H1 (cell line): ENCODE data around the gene R3HDM2. TPM values are rescaled to one million over a fixed set of nuclear protein-coding genes. Genes with fewer than 3 reads are reported as not detected.
A peak's percentile ranks its signal among the peaks of the same experiment; 100 is the strongest.

Experiments used
- EP300 ChIP-seq, 2 experiments: IDR thresholded peaks; 1 replicate in 1 of 2; 2 replicates in 1 of 2; pipeline ENCODE4 v1.6.1; 2011 to 2012; ENCODE audit warnings: low read depth in 2 of 2, low read length in 2 of 2, mild to moderate bottlenecking in 2 of 2, borderline replicate concordance in 1 of 2, inconsistent platforms in 1 of 2, moderate library complexity in 1 of 2
- GTF2F1 ChIP-seq: IDR thresholded peaks from 2 replicates; pipeline ENCODE4 v1.6.1; 2012; ENCODE audit warnings: low read depth, low read length, improper control_type of control experiment, borderline replicate concordance
- JUND ChIP-seq: IDR thresholded peaks from 2 replicates; pipeline ENCODE4 v1.6.1; 2011; ENCODE audit warnings: mild to moderate bottlenecking, improper control_type of control experiment, low read length
- POLR2AphosphoS5 ChIP-seq: IDR thresholded peaks from 2 replicates; pipeline ENCODE4 v1.6.1; 2011; ENCODE audit warnings: low read depth, low read length
- RBBP5 ChIP-seq: IDR thresholded peaks from 2 replicates; pipeline ENCODE4 v1.7.1; 2012; ENCODE audit warnings: low read depth, mild to moderate bottlenecking, inconsistent platforms, low read length, moderate library complexity, borderline replicate concordance
- SIX5 ChIP-seq: IDR thresholded peaks from 2 replicates; pipeline ENCODE4 v1.6.1; 2011; ENCODE audit warnings: mild to moderate bottlenecking, low read depth, low read length
- ZNF274 ChIP-seq: IDR thresholded peaks from 2 replicates; pipeline ENCODE4 v1.7.0; 2012; ENCODE audit warnings: low read length, borderline replicate concordance; ENCODE audit errors: extremely low read depth
- polyA plus RNA-seq, 7 experiments: library from polyadenylated mRNA; depleted of rRNA in 3 of 7; stranded (reverse) in 5 of 7; unstranded in 2 of 7; fragments of >200 nt in 5 of 7; fragments of 200-250 nt in 2 of 7; gene quantifications; 1 replicate in 5 of 7; 2 replicates in 1 of 7; 4 replicates in 1 of 7; pipeline versions ENCODE4 v1.2.1 to v1.2.3, GENCODE V29; 2011 to 2013; ENCODE audit warnings: missing spikeins in 2 of 7, mixed read lengths in 2 of 7
- total RNA-seq: library from RNA; stranded (reverse); fragmentation: NEBNext Ultra II Directional; extraction: Animal tissue kit (Norgen Biotek cat#: 25700); gene quantifications from 2 replicates; pipeline ENCODE4 v1.2.1, GENCODE V29; 2021
- TF ChIP-seq, protein P1 (sequence below): fragments of 300-600 bp; sonication (generic); IDR thresholded peaks from 2 replicates; pipeline ENCODE4 v1.7.1; 2012; ENCODE audit warnings: low read length, moderate library complexity, mild to moderate bottlenecking, inconsistent platforms; ENCODE audit not compliant: insufficient replicate concordance

The R3HDM2 gene
- total and polyA plus RNA-seq, 2 of the 8 experiments (the other 6 are each of a cell fraction or from before 2014, with no cell fraction given), result 25.6 to 27.0 TPM

DNA sequence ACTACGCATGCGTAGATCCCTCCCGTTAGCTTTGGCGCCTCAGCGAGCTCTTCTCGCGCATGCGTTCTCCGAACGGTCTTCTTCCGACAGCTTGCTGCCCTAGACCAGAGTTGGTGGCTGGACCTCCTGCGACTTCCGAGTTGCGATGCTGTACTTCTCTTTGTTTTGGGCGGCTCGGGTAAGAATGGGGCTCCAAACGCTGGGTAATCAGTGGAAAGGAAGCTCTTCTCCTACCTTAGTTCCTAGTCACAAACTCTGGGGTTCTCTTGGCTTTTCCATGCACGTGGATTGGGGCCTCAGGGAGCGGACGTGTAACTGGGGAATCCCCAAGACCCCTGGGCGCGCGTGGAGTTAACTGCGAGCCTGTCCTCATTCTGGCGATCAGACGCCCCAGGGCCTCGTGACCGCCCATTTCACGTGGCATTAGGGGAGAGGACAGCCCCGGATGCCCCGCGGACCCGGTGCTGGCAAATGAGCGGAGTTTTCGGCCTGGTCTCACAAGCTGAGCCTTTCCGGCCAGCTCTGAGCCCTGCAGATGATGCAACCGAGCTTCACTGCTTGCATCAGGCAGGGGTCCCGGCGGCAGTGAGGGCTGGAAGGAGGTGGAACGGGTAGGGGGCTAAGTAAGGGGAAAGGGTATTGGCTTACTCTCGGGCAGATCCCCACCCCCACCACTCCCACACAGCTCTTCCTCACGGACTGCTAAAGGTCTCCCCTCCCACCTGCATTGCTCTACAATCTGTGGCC, 201.0 kb downstream of the R3HDM2 start, which contains the start of gene SHMT2 (continued):
- peak; percentile 77; the same call in 1 of the 2 replicates for TF ChIP-seq JUND
- peak; percentile 83 for TF ChIP-seq POLR2AphosphoS5
- no peak for TF ChIP-seq RBBP5
- TF ChIP-seq ZNF274, result no peak
- TF ChIP-seq, protein P1, sequence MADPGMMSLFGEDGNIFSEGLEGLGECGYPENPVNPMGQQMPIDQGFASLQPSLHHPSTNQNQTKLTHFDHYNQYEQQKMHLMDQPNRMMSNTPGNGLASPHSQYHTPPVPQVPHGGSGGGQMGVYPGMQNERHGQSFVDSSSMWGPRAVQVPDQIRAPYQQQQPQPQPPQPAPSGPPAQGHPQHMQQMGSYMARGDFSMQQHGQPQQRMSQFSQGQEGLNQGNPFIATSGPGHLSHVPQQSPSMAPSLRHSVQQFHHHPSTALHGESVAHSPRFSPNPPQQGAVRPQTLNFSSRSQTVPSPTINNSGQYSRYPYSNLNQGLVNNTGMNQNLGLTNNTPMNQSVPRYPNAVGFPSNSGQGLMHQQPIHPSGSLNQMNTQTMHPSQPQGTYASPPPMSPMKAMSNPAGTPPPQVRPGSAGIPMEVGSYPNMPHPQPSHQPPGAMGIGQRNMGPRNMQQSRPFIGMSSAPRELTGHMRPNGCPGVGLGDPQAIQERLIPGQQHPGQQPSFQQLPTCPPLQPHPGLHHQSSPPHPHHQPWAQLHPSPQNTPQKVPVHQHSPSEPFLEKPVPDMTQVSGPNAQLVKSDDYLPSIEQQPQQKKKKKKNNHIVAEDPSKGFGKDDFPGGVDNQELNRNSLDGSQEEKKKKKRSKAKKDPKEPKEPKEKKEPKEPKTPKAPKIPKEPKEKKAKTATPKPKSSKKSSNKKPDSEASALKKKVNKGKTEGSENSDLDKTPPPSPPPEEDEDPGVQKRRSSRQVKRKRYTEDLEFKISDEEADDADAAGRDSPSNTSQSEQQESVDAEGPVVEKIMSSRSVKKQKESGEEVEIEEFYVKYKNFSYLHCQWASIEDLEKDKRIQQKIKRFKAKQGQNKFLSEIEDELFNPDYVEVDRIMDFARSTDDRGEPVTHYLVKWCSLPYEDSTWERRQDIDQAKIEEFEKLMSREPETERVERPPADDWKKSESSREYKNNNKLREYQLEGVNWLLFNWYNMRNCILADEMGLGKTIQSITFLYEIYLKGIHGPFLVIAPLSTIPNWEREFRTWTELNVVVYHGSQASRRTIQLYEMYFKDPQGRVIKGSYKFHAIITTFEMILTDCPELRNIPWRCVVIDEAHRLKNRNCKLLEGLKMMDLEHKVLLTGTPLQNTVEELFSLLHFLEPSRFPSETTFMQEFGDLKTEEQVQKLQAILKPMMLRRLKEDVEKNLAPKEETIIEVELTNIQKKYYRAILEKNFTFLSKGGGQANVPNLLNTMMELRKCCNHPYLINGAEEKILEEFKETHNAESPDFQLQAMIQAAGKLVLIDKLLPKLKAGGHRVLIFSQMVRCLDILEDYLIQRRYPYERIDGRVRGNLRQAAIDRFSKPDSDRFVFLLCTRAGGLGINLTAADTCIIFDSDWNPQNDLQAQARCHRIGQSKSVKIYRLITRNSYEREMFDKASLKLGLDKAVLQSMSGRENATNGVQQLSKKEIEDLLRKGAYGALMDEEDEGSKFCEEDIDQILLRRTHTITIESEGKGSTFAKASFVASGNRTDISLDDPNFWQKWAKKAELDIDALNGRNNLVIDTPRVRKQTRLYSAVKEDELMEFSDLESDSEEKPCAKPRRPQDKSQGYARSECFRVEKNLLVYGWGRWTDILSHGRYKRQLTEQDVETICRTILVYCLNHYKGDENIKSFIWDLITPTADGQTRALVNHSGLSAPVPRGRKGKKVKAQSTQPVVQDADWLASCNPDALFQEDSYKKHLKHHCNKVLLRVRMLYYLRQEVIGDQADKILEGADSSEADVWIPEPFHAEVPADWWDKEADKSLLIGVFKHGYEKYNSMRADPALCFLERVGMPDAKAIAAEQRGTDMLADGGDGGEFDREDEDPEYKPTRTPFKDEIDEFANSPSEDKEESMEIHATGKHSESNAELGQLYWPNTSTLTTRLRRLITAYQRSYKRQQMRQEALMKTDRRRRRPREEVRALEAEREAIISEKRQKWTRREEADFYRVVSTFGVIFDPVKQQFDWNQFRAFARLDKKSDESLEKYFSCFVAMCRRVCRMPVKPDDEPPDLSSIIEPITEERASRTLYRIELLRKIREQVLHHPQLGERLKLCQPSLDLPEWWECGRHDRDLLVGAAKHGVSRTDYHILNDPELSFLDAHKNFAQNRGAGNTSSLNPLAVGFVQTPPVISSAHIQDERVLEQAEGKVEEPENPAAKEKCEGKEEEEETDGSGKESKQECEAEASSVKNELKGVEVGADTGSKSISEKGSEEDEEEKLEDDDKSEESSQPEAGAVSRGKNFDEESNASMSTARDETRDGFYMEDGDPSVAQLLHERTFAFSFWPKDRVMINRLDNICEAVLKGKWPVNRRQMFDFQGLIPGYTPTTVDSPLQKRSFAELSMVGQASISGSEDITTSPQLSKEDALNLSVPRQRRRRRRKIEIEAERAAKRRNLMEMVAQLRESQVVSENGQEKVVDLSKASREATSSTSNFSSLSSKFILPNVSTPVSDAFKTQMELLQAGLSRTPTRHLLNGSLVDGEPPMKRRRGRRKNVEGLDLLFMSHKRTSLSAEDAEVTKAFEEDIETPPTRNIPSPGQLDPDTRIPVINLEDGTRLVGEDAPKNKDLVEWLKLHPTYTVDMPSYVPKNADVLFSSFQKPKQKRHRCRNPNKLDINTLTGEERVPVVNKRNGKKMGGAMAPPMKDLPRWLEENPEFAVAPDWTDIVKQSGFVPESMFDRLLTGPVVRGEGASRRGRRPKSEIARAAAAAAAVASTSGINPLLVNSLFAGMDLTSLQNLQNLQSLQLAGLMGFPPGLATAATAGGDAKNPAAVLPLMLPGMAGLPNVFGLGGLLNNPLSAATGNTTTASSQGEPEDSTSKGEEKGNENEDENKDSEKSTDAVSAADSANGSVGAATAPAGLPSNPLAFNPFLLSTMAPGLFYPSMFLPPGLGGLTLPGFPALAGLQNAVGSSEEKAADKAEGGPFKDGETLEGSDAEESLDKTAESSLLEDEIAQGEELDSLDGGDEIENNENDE, result no peak
- no peak; the same call in 1 of the 2 replicates for TF ChIP-seq GTF2F1
- 0 out of 3 replicates have a peak, but pooled peaks of 1 of the 2 experiments have one; percentile 37 for TF ChIP-seq EP300 (IDR thresholded peaks at IDR 0.05; ENCODE audit: borderline replicate concordance in 1 of 2, low read depth in 2 of 2, low read length in 2 of 2)
- TF ChIP-seq SIX5, result no peak
- TF ChIP-seq, all 59 proteins: peak for 19
